ENCODE measurements around the gene GBP1. TPM values are rescaled to one million over a fixed set of nuclear protein-coding genes. Genes with fewer than 3 reads are reported as not detected.
A peak's percentile ranks its signal among the peaks of the same experiment; 100 is the strongest.

The GBP1 gene
- total RNA-seq, 2 donors from 2014 or later, result 9.1 to 13.9 TPM

- Histone ChIP-seq H3K4me3 (no peak overlapping the region), H3K27me3 (replicated peaks; ENCODE audit: insufficient read depth) (no peaks in the 10 kb centered on the region), H3K9me3 (no peaks in the 10 kb centered on the region), H3K36me3 (no peaks in the 10 kb centered on the region), H3K4me1 (replicated peaks) (no peaks in the 10 kb centered on the region), H3K27ac (peak overlapping the region; percentile 51 to 56)
- intact Hi-C loops (cut with DNase I), result loop anchor here (10.0 kb wide), 1 partner anchor 269 kb away; the partner anchor contains the start of gene GBP5
- peak; percentile 30 for DNase-seq (ENCODE audit: low spot score)
- TF ChIP-seq POLR2A (IDR thresholded peaks at IDR 0.05), result no peak
- no peak for TF ChIP-seq CTCF (IDR thresholded peaks at IDR 0.05)
- no peak for TF ChIP-seq POLR2AphosphoS5 (IDR thresholded peaks at IDR 0.05)
- 43% methylated on average over 9 of the region's 9 CpGs for WGBS
Observed at GRCh38 chr1:89005286-89006151, 59.5 kb downstream of the GBP1 start.

Small RNA genes within 50 kb of the gene (small RNA-seq; reads per million reads assigned to genes)
- 0 reads per million in 2 donors for gene RF00019

Other genes with a start within 250 kb of the GBP1 start
- gene GTF2B, start 173.6 kb downstream of the GBP1 start, total RNA-seq, result 10 to 100 TPM; 29.8 to 34.0 TPM
- 10 to 100 TPM; 21.8 to 26.1 TPM for gene KYAT3, start 72.6 kb downstream of the GBP1 start, total RNA-seq
- gene RBMXL1, start 72.6 kb downstream of the GBP1 start, total RNA-seq, result 10 to 100 TPM; 14.9 to 36.9 TPM
- gene GBP3, start 42.3 kb downstream of the GBP1 start, total RNA-seq, result 10 to 100 TPM; 15.8 to 32.7 TPM
- gene GBP2, start 60.9 kb upstream of the GBP1 start, total RNA-seq, result 10 to 100 TPM; 34.8 to 66.4 TPM
- gene GBP7, start 110.8 kb upstream of the GBP1 start, total RNA-seq, result not detected
- gene GBP4, start 133.7 kb upstream of the GBP1 start, total RNA-seq, result 1 to 10 TPM; 6.0 to 6.1 TPM
- gene GBP5, start 207.7 kb upstream of the GBP1 start, total RNA-seq, result 1 to 10 TPM in 1 of 2 donors, under 1 TPM in 1; 0.23 to 5.8 TPM